Stimulated activated CD8-positive, alpha-beta memory T cell treated with anti-CD3 and anti-CD28 coated beads, Interleukin-12 subunit alpha, Interleukin-12 subunit beta, amount 100 ng/mL, for 1 hour (primary cell): ENCODE measurements around the gene TOX2.

ENCODE experiments used
- DNase-seq: peaks from one replicate; pipeline ENCODE4 v3.0.0-alpha.2; 2020; ENCODE audit warnings: low read depth

The TOX2 gene, protein sequence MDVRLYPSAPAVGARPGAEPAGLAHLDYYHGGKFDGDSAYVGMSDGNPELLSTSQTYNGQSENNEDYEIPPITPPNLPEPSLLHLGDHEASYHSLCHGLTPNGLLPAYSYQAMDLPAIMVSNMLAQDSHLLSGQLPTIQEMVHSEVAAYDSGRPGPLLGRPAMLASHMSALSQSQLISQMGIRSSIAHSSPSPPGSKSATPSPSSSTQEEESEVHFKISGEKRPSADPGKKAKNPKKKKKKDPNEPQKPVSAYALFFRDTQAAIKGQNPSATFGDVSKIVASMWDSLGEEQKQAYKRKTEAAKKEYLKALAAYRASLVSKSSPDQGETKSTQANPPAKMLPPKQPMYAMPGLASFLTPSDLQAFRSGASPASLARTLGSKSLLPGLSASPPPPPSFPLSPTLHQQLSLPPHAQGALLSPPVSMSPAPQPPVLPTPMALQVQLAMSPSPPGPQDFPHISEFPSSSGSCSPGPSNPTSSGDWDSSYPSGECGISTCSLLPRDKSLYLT

DNA sequence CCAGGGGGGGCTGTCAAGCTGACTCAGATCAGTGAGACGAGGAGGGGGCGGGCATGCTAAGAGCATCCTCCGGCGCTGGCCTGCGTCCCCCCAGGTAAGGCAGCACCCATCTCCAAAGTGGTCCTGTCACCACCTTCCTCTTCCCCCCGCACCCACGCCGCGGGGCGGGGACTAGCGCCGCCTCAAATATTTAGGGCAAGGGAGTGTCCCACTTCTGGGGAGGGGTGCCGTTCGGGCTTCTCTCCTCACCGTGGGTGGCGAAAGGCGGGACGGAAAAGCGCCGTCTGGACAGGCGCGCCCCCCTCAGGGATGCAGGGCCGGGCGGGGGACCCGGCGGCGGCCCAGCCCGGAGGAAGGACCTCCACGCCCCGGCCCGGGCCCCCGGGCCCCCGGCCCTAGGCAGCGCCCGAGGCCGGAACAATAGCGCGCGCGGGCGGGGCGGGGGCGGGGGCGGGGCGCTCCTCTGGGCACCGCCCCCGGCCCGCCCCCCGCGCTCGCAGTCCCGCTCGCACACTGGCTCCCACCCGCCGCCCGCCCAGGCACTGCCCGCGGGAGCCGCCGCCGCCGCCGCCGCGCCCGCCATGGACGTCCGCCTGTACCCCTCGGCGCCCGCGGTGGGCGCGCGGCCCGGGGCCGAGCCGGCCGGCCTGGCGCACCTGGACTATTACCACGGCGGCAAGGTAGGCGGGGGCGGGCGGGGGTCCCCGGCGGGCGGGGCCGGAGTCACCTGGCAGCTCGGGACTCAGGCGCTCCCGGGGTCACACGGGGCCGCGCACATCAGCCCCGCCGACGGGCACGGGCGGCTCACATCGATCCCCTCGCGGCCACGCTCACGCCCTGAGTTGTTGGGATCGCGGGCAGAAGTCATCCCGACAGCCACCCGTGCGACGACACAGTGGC, at the start of gene TOX2:
Gene TOX2, plus strand, starts transcription at position 542 of the 900 bp plus-strand sequence. Its CDS starts 40 bp downstream, at position 582.
- no peak for DNase-seq

DNA sequence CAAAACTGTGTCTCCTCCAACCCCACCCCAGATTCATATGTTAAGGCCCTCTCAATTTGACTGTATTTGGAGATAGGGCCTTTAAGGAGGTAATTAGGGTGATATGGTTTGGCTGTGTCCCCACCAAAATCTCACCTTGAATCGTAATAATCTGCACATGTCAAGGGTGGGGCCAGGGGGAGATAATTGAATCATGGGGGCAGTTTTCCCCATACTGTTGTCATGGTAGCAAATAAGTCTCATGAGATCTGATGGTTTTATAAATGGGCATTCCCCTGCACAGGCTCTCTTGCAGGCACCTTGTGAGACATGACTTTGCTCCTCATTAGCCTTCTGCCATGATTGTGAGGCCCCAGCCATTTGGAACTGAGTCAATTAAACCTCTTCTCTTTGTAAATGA, 46.6 kb upstream of the TOX2 start:
- no peak for DNase-seq

DNA sequence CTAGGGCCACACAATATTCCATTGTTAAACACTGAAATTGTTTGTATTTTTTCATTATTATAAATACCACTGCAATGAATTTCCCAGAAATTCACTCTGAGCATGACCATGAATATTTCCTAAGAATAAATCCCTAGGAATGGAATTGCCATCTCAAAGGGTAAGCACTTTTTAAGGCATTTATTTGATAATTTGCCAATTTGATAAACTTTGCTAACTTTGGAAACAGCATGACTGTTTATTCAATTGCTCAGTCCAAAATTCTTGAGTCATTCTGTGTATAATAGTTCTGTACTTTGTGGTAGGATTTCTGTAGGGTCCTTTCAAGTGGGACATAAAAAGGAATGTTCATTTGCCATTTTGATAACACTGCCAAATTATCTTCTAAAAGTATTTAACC, 44.2 kb upstream of the TOX2 start:
- DNase-seq = no peak

DNA sequence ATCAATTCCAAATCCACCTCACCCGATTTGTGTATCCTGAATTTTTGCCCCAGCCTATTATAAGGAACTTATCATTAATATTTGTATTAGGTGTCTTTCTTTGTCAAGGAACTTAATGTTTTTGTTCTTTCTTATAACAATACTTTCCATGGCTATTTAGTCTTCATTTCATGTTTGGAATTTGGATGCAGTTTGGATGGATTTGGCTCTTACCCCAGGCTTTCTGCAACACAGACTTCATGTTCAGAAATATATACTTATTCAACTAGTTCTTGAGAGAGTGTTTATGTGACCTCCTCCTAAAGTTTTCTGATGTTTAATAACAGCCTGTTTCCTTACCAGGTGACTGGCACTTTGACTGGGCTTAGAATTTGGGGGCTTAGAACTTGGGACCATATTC, 35.9 kb upstream of the TOX2 start:
- DNase-seq = no peak

DNA sequence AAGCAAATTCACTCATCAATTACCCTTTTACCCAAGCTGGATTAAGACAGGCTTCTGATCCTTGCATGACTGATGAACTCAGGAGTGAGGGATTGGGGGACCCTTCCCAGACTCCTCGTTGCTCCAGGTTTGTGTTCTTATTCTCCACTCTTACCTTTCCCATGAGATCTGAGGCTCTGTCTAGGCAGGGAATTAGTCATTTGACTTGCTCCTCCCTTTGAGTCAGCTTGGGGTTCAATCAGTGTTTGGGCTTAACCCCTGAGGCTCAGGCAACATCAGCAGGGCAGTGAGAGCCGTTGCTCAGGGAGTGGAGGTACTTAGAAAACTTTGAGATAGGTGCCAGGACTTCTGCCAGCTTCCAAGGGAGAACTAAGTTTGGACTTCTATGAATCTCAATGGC, 20.7 kb upstream of the TOX2 start:
- DNase-seq = no peak

DNA sequence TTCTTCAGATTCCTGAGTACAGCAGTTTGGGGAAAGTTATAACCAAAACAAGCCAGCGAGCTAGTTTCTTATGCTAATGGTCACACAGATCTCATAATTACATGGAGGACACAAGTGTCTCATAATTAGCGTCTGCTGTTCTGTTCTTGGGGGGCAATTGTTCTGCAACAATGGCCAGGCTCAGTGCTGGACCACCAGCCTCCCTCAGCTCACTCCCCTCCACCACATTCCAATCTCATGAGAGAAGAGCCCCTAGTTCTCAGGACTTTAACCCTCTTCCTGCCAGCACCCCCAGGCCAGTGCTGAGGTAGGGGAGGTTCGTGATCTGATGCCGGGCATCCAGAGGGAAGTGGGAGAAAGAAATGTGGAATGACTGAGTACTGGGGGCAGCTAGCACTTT, 20.2 kb upstream of the TOX2 start:
- DNase-seq = no peak

DNA sequence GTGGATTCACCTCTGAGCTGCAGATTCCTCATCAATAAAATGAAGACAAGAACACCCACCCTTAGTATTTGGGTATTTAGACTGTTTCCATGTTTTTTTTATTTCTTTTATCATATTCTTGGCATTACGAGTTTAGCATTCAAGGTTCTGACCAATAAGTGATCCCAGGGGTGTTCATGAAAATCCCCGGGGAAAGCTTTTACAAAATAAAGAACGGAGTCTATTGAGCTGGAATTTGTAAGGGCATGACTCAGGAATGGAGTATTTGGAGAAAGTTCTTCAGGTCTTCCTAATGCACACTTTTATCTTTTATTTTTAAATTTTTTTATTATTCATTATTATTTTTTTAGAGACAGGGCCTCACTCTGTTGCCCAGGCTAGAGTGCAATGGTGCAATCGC, 19.4 kb upstream of the TOX2 start:
- DNase-seq = no peak

DNA sequence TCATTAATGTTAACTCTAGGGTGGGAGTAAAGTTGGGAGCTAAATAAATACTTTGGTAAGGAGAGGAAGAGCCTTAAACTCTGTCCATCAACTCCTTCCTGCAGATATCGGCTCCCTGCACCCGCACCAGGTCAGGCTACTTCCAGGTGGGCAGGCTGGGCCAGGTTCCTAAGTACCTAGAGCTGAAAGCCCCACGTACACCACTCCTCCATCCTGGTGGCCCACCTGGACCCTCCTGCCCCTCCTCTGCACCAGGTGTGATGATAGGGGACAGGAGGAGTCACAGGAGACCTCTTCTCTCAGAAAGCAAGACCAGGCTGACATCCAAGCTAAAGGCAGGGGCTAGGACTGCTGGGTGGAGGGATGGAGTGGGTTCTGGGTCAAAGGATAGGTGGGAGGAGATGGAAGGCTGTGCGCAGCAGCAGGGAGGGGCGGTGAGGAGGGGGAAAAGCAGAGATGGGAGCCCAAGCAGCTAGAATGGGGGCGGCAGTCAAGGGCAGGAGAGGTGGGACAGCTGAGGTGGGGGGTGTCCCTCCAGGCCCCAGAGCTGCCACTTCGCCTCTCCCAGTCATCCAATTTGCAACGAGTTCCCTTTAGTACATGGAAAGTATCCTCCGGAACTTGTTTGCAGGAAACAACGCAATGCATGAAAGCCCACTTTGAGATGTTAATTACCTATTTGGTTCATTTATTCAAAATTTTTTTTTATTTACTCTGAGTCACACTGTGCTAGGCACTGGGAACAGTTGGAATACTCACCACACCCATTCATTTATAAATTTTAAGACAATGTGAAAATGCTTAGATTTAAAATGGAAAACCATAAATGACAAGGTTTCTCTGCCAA, 15.2 kb upstream of the TOX2 start:
- DNase-seq = no peak

DNA sequence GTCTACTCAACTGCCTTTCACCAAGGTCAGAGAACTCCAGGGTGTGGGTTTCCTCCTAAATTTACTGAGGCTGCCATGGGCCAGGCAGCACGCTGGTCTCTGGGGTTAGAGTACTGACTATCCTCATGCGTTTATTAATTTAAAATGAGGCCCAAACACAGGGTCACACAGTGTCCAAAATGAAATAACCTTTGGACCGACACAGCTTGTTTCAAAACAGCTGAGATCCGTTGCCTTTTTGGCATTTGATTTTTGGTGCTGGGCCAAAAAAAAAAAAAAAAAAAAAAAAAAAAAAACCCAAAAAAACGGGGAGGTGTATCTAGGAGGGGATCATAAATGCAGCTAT, 14.6 kb upstream of the TOX2 start:
- no peak for DNase-seq

DNA sequence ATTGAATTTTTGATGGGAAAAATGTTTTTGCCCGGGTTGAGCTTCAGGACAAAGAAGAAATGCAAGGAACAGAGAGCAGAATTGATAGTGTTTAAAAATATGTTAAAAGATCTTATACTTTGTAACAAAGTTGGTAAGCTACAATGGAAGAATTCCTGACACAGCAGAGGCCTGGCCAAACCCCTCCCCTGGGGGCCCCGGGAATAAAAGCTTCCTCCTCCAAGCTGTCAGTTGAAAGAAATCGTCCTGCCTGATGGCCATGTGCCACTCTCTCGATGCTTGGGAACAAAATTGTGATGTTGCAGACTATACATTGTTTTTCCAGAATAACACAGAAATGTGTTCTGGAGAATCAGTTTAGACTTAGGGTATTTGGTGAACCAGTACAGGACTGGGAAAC, 14.2 kb upstream of the TOX2 start:
- DNase-seq = no peak

DNA sequence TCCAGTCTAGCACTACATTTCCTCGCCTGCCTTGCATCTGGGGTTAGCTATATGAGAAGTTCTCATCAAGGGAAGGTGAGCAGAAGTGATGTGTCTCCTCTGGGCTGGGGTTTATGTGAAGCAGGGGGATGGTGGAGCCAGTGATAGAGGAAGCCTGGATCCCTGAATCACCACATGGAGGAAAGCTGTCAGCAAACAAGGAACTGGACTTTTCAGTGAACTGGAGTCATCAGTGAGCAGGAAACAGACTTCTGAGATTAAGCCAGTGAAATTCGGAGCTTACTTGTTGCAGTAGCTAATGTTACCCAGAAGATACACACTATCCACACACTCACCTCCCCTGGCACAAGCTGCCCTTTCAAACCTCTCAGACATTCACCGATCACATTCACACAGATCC, 13.4 kb upstream of the TOX2 start:
- no peak for DNase-seq

DNA sequence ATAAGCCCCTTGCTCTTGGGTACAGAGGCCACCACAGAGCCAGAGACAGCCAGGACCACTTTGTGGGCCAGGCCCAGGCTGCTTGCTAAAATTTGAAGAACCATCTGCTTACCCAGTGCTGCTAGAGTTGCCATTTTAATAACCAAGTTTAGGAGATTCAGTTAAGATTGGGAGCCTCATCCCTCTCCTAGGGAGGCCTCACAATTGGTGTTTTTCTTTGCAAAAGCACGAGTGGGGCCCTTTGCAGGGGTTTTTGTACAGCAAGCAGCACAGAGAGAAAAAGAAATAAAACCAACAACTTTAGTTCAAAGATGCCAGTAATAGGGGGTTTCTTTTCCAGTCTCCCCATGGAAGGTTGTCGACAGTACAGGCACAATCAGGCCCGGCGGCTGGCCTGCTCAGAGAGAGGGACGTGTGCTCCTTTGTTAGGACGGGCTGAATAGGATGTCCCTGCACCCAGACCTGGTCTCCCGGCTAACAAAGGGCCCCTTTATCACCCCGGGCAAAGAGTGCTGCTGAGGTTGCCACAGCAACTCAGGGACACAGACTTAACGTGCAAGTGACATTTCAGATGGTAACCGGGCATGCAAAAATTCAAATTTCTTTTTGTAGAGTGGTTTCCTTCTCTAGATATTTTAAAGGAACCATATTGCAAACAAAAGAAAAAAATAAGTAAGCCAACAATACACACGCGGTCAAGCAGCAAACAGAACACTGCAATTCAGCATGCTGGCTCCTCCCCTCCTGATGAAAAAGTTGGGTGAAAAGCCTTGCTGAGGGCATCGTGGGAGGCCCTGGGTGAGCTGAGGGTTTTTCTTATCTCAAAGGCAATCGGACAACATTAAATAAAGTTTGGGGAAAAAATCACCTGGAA, 10.5 kb upstream of the TOX2 start:
- DNase-seq = no peak

DNA sequence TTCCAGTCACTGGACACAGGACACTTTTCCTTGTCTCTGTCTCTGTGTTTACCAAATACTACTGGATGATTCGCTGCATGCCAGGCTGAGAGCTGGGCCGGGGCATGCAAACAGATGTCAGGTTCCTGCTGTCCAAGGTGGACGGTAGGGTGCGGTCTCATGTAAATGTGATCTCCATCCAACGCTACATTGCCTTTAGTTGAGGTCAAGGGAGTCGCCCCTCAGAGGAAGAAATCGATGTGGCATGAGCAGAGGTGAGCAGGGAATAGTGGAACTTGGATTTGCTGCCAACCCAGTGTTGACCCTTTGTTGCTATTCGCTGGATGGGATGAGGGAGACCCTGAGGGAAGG, 9.8 kb upstream of the TOX2 start:
- DNase-seq = no peak

DNA sequence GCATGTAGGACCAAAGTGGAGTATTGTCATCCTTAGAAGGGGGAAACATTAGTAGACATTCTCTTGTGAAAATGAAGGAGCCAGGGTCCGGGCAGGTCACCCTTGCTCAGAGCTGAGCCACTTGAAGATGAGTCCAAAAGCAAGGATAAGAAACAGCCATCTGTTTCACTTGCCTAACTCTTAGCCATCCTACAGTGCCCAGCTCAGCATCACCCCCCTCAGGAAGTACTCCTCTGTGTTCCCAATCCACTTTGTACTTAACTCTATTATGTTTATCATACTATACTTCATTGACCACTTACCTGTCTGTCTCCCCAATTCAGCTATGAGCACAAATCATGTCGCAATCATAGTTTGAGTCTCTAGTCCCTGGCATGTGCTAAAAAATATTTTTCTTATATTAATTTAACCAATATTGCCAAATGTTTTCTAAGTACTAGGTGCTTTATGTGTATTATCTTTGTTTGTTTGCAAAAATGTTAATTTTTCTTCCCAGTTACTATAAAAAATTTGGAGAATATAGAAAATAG, 8.1 kb upstream of the TOX2 start:
- DNase-seq = no peak

DNA sequence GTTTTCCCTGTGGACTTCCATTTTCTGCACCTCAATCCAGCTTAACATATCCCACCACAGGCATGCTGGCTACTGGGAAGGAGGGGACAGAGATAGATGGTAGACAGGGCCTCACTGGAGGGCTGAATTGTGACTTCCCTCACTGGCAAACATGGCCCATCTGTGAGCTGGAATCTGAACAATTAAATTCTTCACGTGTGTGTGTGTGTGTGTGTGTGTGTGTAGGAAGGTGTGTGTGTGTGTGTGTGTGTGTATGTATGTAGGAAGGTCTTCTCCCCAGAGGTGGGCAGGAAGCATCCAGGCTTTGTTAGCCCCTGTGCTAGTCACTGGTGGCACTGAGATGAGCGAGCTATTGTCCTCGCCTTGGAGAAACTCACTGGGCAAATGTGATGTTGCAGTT, 5.4 kb upstream of the TOX2 start:
- no peak for DNase-seq

DNA sequence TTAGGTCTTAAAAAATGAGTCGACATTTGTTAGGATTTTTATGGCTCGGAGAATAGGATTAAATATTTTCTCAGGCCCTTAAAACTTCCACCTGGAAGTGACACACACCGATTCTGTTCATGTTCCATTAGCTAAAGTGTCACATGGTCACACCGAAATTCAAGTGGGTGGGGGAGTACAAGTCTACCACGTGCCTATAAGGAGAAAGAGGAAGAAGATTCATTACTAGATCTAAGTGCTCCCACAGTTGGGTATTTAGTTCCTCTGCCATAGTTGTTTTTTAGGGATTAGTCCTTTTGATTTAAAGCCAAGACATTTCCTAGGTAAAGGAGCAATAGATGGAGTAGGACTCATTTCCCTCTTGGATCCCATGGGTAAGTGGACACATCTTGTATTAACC, 4.9 kb upstream of the TOX2 start:
- no peak for DNase-seq

DNA sequence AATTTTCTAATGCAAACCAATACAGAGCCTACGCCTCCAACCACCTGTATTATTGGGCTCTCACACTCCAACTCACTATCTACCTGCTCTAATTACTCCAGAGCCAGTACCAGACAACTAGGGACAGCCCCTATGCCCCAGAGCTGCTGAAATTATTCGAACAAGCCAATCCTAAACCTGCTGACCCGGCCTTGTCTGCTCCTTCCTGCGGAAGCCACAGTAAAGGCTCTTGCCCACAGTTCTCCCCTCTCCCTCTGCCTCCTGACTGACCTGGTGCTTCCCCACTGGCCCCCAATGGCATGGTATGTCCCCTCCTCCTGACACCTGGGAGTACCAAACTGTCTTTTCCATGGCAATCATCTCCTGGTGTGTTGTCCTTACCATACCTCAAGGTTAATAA, 4.1 kb upstream of the TOX2 start:
- DNase-seq = no peak

DNA sequence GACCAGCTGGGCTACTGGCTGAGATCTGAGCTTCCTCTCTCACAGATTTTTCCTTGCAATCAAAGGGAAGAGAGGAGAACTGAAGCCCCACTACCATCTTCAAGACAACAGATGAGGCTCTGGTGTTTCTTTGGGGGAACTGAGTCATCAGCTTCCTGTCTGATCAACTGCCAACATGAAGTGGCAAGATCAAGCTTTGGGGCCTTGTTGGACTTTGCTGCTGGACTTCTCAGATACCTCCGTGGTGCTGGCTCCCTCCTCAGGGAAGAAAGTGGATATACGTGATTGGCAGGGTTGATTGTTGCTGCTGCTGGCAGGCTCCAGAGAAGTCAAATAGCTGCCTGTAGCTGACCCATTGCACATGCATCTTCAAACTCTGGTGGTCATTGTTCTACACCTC, 3.6 kb upstream of the TOX2 start:
- DNase-seq = no peak

DNA sequence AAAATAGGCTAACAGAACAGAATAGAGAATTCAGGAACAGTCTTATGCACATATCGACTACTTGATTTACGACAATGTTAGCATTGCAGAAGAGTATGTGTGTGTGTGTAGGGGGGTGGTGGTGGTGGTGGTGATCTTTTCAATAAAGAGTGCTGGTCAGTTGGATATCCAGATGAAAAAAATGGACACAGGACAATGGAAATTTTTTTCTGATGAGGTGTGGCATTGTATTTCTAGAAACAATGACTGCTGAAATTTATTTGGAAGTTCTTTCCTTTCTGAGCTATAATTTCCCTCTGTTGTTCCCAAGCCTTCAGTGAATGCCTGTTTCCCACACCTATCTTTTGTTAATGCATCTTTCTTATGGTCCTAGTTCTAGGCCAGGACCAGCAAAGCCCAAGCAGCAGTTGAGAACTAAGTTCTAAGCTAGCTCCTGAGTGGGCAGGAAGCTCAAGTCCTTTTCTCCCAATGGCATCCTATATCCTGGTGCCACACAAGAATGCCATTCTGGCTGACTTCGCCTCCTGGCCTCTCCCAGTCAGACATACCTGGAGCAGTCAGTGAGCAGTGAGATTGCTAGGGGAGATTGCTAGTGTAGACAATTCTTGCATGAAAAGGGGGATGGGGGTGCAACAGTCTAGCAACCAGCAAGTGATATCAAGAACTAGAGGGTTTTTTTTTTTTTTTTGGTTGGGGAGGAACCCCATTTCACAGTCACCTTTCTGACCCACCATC, 1.2 kb upstream of the TOX2 start:
- no peak for DNase-seq
